Ovary (tissue), 3 donors: ENCODE measurements around the gene TRPM3.

ENCODE experiments used
- CTCF ChIP-seq, 3 donors: fragments of 450-650 bp in 2 of 3; fragments of 200-600 bp in 1 of 3; IDR thresholded peaks; one replicate each; pipeline versions ENCODE4 v1.5.1 to v1.8.0; 2016 to 2022; ENCODE audit warnings: antibody characterized with exemption in 3 of 3, mild to moderate bottlenecking in 1 of 3
- EP300 ChIP-seq: sonication (generic); formaldehyde crosslinking; IDR thresholded peaks from one replicate; pipeline ENCODE4 v1.6.1; 2017; ENCODE audit warnings: antibody characterized with exemption
- POLR2A ChIP-seq: fragments of 450-650 bp; IDR thresholded peaks from one replicate; pipeline ENCODE4 v1.6.1; 2017; ENCODE audit warnings: antibody characterized with exemption, mild to moderate bottlenecking, moderate library complexity
- donor health status: DM: no; HTN: no; CAD: no.

GRCh38 chr9:70514273-70514672, 607.1 kb downstream of the TRPM3 start:
- TF ChIP-seq CTCF (IDR thresholded peaks at IDR 0.05) (no peak), POLR2A (no peak), EP300 (no peak)
